ENCODE results near the gene PLA2G2D.

The PLA2G2D gene

GRCh38 chr1:20083178-20083944 lies 36.0 kb downstream of the PLA2G2D start:
- no peak for DNase-seq

- no peak for DNase-seq
Measured at GRCh38 chr1:20082772-20083171, 36.6 kb downstream of the PLA2G2D start.

GRCh38 chr1:20081353-20081810 lies 38.0 kb downstream of the PLA2G2D start:
- DNase-seq = no peak

DNA sequence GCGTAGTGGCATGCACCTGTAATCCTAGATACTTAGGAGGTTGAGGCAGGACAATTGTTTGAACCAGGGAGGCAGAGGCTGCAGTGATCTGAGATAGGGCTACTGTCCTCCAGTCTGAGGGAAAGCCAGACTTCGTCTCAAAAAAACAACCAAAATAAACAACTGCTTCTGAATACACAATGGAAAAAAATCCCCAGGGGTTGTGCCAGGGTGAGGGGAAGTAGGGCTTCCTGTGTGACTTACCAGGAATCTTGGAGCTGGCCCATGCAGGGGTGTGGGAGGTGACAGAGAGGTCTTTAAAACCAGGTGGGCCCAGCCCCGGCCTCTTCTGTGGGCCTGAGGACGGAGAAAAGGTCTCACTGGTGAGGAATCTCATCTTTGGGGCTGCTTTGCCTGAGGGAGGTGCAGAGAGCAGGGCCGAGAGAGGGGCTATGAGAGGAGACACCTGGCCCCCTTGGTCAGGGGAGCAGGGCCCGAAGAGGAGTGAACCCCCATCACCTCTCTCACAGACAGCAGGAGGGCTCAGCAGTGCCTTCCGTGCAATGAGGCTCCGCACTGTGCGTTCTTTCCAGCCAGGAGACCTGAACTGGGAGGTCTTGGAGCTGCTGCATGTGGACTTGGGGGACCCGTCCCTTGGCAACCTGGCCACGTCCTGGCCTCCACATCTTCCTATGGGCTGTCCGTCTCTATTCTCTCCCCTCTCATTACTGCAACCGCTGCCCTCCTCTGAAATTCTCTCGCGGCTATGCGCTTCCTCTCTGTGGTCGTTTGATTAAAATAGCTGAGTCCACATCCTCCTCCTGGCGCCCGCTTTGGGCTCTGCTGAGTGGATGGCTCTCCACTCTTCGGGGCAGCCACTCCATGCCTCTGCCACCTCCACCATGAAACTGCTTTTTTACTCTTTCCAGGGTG lies 38.6 kb downstream of the PLA2G2D start:
- DNase-seq = no peak

- DNase-seq = no peak
Measured at GRCh38 chr1:20079661-20080305, 39.6 kb downstream of the PLA2G2D start.

GRCh38 chr1:20078711-20079110 lies 40.6 kb downstream of the PLA2G2D start:
- DNase-seq = no peak

DNA sequence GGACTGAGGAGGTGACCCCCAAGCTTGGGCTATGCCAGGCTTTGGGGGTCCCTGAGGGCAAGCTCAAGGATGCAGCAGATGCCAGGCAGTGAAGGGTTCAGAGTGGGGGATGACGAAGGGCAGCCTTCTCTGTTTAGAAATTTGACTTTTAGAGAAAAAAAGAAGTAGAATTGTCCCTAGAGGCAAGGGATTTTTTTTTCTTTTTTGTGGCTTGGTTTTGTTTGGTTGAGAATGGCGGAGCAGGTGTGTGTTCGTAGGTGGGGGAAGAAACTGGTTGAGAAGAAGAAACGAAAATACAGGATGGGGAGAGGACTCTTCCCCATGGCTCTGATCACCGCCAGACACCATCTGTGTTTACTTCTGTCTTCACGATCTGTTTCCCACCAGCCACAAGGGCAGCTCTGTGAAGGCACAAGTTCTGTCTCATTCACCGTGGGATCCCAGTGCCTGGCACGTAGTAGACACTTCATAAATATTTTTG lies 41.1 kb downstream of the PLA2G2D start:
- DNase-seq = no peak

GRCh38 chr1:20076710-20077461 lies 42.5 kb downstream of the PLA2G2D start:
- DNase-seq = no peak

DNA sequence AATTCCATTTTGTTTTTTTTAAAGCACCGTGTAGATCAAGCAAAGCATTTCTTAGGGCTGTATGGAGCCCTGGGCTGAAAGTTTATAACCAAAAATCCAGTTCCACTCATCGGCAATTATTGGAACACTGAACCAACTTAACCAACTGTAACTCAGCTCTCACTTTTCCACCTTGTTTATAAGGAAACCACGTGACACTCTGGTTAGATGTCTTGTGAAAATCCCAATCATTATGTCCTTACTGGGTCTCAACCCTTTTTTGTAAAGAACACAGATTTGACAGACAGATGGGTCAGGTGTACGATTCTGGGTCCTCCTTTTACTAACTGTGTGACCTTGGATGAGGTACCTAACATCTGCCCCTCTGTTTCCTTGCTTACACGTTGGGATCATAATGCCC lies 43.1 kb downstream of the PLA2G2D start:
- no peak for DNase-seq

DNA sequence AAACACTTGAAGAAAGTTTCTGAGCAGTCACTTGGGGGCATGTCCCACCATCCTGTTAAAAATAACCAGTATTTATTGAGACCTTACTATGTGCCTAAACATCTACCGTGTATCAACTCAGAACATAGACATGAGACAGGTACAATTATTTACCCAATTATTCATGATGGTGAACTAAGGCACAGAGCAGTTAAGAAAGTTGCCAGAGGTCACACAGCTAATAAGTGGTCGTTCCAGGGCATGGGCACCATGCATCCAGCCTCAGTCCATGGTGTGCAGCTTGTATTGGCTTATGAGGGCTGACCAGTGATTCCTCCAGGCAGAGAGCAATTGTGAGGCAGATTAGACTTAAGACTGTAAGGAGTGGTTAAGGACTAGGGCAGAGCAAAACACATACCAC lies 44.0 kb downstream of the PLA2G2D start:
- DNase-seq = no peak

DNA sequence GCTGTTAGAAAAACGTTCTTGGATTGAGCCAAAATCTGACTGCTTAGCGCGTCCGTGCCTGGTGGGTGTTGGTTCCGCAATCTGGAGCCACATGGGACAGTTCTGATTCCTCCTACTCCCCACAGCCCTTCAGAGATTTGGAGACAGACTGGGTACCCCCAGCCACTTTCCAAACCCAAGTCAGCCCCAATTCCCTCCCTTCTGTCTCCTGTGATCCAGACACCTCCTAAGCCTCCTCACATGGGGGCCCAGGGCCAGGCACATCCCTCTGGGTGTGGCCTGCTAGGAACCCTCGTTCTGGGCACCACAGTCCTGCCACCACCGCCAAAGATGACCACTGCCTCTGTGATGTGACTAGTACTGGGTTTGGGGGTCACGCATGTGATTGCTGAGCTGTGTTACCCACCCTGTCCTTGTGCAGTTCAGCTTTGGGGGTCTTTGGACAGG lies 44.6 kb downstream of the PLA2G2D start:
- DNase-seq = no peak

- no peak for DNase-seq
Measured at GRCh38 chr1:20074055-20074724, 45.1 kb downstream of the PLA2G2D start.

GRCh38 chr1:20073256-20073655 lies 46.1 kb downstream of the PLA2G2D start:
- no peak for DNase-seq

DNA sequence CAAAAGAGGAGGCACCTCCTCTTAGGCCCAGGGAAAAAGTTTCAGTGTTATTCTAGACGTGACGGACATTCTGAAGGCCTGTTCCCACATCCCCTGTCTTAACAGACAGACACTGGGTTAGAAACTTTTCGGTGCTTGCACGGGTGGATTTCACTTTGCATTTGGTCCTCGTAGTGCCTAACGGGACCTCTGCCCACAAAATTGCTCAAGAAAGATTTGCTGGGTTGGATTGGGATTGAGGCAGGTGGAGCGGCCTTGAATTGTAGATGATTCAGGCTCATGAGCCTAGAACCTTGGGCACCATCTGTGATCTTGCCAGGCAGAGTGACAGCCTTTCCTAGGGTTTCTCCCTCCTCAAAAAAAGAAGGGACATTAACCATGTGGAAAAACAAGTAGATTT lies 46.6 kb downstream of the PLA2G2D start:
- no peak for DNase-seq

GRCh38 chr1:20071416-20071815 lies 47.9 kb downstream of the PLA2G2D start:
- DNase-seq = no peak

- DNase-seq = no peak
Measured at GRCh38 chr1:20070357-20070756, 49.0 kb downstream of the PLA2G2D start.

- no peak for DNase-seq
Measured at GRCh38 chr1:20069874-20070273, 49.5 kb downstream of the PLA2G2D start, which contains the start of gene PLA2G5. TSS of gene PLA2G5 (plus strand) at chr1:20070194. CDS start at chr1:20084831, 14,637 bp downstream.

- DNase-seq = no peak
Measured at GRCh38 chr1:20068722-20069121, 50.6 kb downstream of the PLA2G2D start.

DNA sequence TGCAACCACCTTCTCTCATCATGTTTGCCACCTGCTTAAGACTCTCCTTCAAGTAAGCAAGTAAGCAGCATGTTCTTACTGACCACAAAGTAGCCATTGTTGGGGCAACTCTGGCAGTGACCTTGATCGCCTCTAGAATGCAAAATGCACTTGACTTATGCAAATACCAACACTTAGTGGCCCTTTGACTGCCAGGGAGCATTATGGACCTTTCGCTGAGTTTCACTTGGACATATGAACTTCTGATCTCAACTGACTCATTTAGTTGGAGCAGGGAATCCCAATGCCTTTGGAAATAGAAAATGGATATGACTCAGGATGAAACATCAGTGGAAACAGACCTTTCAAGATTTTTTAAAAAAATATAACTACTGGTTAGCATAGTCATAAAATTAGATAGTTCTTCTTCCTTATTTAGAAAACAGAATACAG lies 55.5 kb downstream of the PLA2G2D start:
- DNase-seq = no peak
